GM12874 (cell line): Measurements from ENCODE around the gene PIM3.

Experiments used
- CTCF ChIP-seq: IDR thresholded peaks from 2 replicates; pipeline ENCODE4 v1.5.1; 2011; ENCODE audit warnings: low read depth, mild to moderate bottlenecking, control low read depth, low read length, moderate library complexity; ENCODE audit not compliant: insufficient read depth

Gene PIM3

GRCh38 chr22:49961601-49962011 lies 1.0 kb downstream of the PIM3 start:
- TF ChIP-seq CTCF, result no peak

GRCh38 chr22:49962012-49962750 lies 1.6 kb downstream of the PIM3 start:
- no peak for TF ChIP-seq CTCF

- no peak for TF ChIP-seq CTCF
Measured at GRCh38 chr22:49962751-49963646, 2.4 kb downstream of the PIM3 start.

- TF ChIP-seq CTCF, result no peak
Measured at GRCh38 chr22:49963647-49964026, 3.1 kb downstream of the PIM3 start.

DNA sequence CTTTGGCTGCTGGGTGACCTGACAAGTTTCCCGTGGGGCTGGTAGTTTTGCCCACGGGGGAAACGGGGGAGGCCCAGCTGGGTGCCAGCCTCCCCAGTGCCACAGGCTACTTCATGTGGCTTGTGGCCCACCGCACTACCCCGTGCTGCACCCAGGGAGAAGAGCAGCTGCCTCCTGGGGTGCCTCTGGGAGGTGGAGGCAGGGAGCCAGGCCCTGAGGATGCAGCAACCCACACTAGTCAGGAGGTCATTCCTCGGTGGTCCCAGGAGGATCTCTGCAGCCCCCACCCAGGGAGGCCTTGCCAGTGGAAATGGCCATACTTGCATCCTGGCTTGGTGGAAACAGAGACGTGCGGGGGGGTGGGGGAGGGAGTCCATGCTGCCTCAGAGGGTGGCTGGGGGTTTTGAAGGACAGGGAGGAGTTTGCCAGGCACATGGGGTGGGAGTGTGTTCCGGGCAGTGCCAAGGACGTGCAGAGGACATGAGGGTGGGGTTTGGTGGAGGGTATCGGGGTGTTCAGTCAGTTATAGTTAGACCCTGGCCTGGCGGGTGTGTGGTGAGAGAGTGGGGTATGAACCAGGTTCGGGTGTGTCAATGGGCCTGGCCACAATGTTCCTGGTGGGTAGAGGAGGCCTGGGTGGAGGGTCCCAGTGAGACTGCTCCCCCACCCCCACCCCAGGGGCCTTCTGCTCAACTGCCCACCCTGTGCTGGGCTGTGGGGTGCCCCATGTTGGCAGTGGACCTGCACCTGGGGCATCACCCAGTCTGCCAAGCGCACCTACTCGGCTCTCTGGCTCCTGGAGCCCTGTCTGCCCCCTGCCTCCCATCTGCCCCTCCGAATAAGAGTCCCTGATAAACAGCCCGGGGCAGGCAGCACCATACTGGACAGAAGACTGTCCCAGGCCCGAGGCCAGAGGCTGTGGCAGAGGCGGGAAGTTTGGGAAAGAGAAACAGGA lies 3.8 kb downstream of the PIM3 start:
- TF ChIP-seq CTCF, result no peak

- no peak for TF ChIP-seq CTCF
Measured at GRCh38 chr22:49965091-49966040, 4.8 kb downstream of the PIM3 start.
